PC-3 (cell line): ENCODE data around the gene PKM. TPM values are rescaled to one million over a fixed set of nuclear protein-coding genes. Genes with fewer than 3 reads are reported as not detected.

Experiments used
- ATAC-seq: fragments of 200-7000 bp; cut with Tn5 transposase; 2 replicates; pipeline ENCODE4 v1.9.1; 2020; ENCODE audit warnings: mild to moderate bottlenecking, moderate library complexity
- BruUV-seq: library from RNA; stranded (reverse); fragments of 400-500 nt; replicated peaks from 2 replicates; lab custom pipeline; 2021; lab: Mats Ljungman, UMichigan
- CTCF ChIA-PET: fragments of 300-600 bp; sonication (Branson Sonifier 250); formaldehyde crosslinking; loops from one replicate; lab custom pipeline; 2022; ENCODE audit warnings: antibody characterized with exemption; lab: Charles Lee
- POLR2A ChIA-PET: fragments of 300-600 bp; sonication (Branson Sonifier 250); formaldehyde crosslinking; loops from one replicate; lab custom pipeline; 2022; ENCODE audit warnings: antibody characterized with exemption; ENCODE audit not compliant: unreplicated experiment; lab: Charles Lee
- DNase-seq: peaks from one replicate; pipeline ENCODE4 v3.0.0-alpha.2; 2015
- H2AFZ ChIP-seq: fragments of 300-600 bp; sonication (generic); 2 replicates; pipeline ENCODE4 v1.6.0; 2016; ENCODE audit warnings: antibody characterized with exemption, low read length
- H3F3A ChIP-seq: fragments of 300-600 bp; sonication (generic); one replicate; pipeline ENCODE4 v1.6.0; 2017; ENCODE audit warnings: antibody characterized with exemption, low read length, control low read depth, mild to moderate bottlenecking; ENCODE audit not compliant: unreplicated experiment
- H3K27ac ChIP-seq: fragments of 300-600 bp; sonication (generic); 2 replicates; pipeline ENCODE4 v1.5.1; 2016; ENCODE audit warnings: mild to moderate bottlenecking, low read length
- H3K27me3 ChIP-seq: fragments of 300-600 bp; sonication (generic); 2 replicates; pipeline ENCODE4 v1.6.1; 2016; ENCODE audit warnings: low read length, mixed read lengths
- H3K36me3 ChIP-seq: fragments of 300-600 bp; sonication (generic); 2 replicates; pipeline ENCODE4 v1.6.1; 2016; ENCODE audit warnings: low read depth, mixed run types, low read length, mixed read lengths
- H3K4me1 ChIP-seq: fragments of 300-600 bp; sonication (generic); 2 replicates; pipeline ENCODE4 v1.5.1; 2016; ENCODE audit warnings: low read length; ENCODE audit not compliant: insufficient read depth
- H3K4me2 ChIP-seq: fragments of 300-600 bp; sonication (generic); 2 replicates; pipeline ENCODE4 v1.6.0; 2016; ENCODE audit warnings: low read length
- H3K4me3 ChIP-seq: fragments of 300-600 bp; sonication (generic); 2 replicates; pipeline ENCODE4 v1.5.1; 2016; ENCODE audit warnings: mild to moderate bottlenecking, low read length, mixed read lengths
- H3K79me2 ChIP-seq: fragments of 300-600 bp; sonication (generic); 2 replicates; pipeline ENCODE4 v1.6.1; 2017; ENCODE audit warnings: low read length, mixed read lengths
- H3K9ac ChIP-seq: fragments of 300-600 bp; sonication (generic); 2 replicates; pipeline ENCODE4 v1.6.0; 2016; ENCODE audit warnings: mild to moderate bottlenecking, low read length
- H3K9me2 ChIP-seq: fragments of 300-600 bp; sonication (generic); replicated peaks from 2 replicates; pipeline ENCODE4 v1.6.1; 2016; ENCODE audit warnings: mixed run types, low read length, mixed read lengths
- H3K9me3 ChIP-seq: fragments of 300-600 bp; sonication (generic); 2 replicates; pipeline ENCODE4 v1.6.1; 2016; ENCODE audit warnings: low read length, mixed read lengths
- H4K20me1 ChIP-seq: fragments of 300-600 bp; sonication (generic); 2 replicates; pipeline ENCODE4 v1.6.1; 2016; ENCODE audit warnings: low read length, mixed read lengths
- EZH2phosphoT487 ChIP-seq: fragments of 300-600 bp; sonication (generic); IDR thresholded peaks from 2 replicates; pipeline ENCODE4 v1.6.1; 2018; ENCODE audit warnings: mild to moderate bottlenecking, antibody characterized with exemption, low read length, borderline replicate concordance
- intact Hi-C: fragments of 100-400 bp; cut with micrococcal nuclease; formaldehyde crosslinking; loops from 2 replicates; pipeline ENCODE4 v1.9.0; 2023
- total RNA-seq: library from RNA; depleted of rRNA; stranded (reverse); fragments of >200 nt; gene quantifications from 2 replicates; pipeline ENCODE4 v1.2.3, GENCODE V29; 2014; rRNA removed

The PKM gene
- total RNA-seq, 1 experiment from 2014 or later: 1,963 TPM

GRCh38 chr15:72153269-72154000 lies 77.6 kb downstream of the PKM start:
- Histone ChIP-seq H3K27me3 (no peaks in the 10 kb centered on the region), H3K36me3 (no peaks in the 10 kb centered on the region), H3K79me2 (no peaks in the 10 kb centered on the region), H3K27ac (no peak overlapping the region), H3F3A (no peaks in the 10 kb centered on the region), H3K9ac (no peak overlapping the region), H4K20me1 (no peaks in the 10 kb centered on the region), H2AFZ (no peak overlapping the region), H3K9me3 (no peaks in the 10 kb centered on the region), H3K9me2 (no peaks in the 10 kb centered on the region), H3K4me2 (no peak overlapping the region), H3K4me1 (peaks cover 12% of the 10 kb centered on the region), H3K4me3 (no peak overlapping the region)
- CTCF ChIA-PET: no interaction called here
- ATAC-seq (no peak), DNase-seq (no peak)
- no peak for TF ChIP-seq EZH2phosphoT487
- no TSS peak for BruUV-seq
- POLR2A ChIA-PET: no interaction called here
- intact Hi-C loops: loop anchor here (10.0 kb wide), 1 partner anchor 319 kb away; no protein-coding TSS in a partner anchor

Other genes starting within 250 kb of the PKM start
- gene MYO9A, start 113.0 kb downstream of the PKM start, total RNA-seq: 14.3 and 18.3 TPM in 2 replicates
- gene SENP8, start 112.8 kb downstream of the PKM start, total RNA-seq: 1.2 and 4.2 TPM in 2 replicates
- gene GRAMD2A, start 33.4 kb downstream of the PKM start, total RNA-seq: 0.07 TPM in 1 of 2 replicates, not detected in the other
- gene PARP6, start 41.4 kb upstream of the PKM start, total RNA-seq: not detected in 2 replicates
- gene CELF6, start 89.0 kb upstream of the PKM start, total RNA-seq: not detected in 2 replicates
- 0.29 TPM in 1 of 2 replicates, not detected in the other for gene HEXA, start 144.8 kb upstream of the PKM start, total RNA-seq
- not detected in 2 replicates for gene TMEM202, start 167.1 kb upstream of the PKM start, total RNA-seq
- gene ARIH1, start 243.1 kb upstream of the PKM start, total RNA-seq: 63.0 and 75.0 TPM in 2 replicates